HCT116 (cell line): ENCODE measurements around the gene CUX1.

ENCODE experiments used
- JUND ChIP-seq: IDR thresholded peaks from 2 replicates; pipeline ENCODE4 v1.6.1; 2012
- POLR2AphosphoS5 ChIP-seq: IDR thresholded peaks from 2 replicates; pipeline ENCODE4 v1.6.1; 2011; ENCODE audit warnings: mild to moderate bottlenecking, low read depth, low read length, moderate library complexity
- TF ChIP-seq, protein P1 (sequence below), 3 experiments: fragments of 200-600 bp in 1 of 3; sonication (generic) in 1 of 3; IDR thresholded peaks in 2 of 3; conservative IDR thresholded peaks in 1 of 3; 2 replicates each; pipeline ENCODE4 v1.5.1; 2012 to 2017; ENCODE audit warnings: low read depth in 2 of 3, low read length in 2 of 3, antibody characterized with exemption in 1 of 3, borderline replicate concordance in 1 of 3, control low read depth in 1 of 3, mild to moderate bottlenecking in 1 of 3, mixed read lengths in 1 of 3, mixed run types in 1 of 3, moderate library complexity in 1 of 3; ENCODE audit not compliant: insufficient read depth in 1 of 3

DNA sequence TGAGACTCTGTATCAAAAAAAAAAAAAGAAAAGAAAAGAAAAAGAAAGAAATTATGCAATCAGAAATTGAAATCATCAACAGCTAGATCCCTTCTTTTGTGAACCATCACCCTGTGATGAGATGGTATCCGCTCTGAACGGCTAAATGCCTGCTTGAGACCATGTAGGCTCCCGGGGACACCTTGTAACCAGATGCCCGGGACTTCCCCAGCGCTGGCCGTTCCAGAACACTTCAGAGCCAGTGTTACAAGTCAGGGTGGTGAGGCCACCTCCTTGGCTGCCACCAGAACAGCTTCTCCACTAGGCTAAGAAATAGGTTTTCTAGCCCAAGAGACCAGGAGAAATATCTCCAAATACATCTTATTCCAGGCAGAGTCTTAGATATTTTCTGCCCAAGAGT is 349.8 kb downstream of the CUX1 start:
- TF ChIP-seq JUND (no peak), POLR2AphosphoS5 (no peak)
- TF ChIP-seq, protein P1, sequence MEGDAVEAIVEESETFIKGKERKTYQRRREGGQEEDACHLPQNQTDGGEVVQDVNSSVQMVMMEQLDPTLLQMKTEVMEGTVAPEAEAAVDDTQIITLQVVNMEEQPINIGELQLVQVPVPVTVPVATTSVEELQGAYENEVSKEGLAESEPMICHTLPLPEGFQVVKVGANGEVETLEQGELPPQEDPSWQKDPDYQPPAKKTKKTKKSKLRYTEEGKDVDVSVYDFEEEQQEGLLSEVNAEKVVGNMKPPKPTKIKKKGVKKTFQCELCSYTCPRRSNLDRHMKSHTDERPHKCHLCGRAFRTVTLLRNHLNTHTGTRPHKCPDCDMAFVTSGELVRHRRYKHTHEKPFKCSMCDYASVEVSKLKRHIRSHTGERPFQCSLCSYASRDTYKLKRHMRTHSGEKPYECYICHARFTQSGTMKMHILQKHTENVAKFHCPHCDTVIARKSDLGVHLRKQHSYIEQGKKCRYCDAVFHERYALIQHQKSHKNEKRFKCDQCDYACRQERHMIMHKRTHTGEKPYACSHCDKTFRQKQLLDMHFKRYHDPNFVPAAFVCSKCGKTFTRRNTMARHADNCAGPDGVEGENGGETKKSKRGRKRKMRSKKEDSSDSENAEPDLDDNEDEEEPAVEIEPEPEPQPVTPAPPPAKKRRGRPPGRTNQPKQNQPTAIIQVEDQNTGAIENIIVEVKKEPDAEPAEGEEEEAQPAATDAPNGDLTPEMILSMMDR (IDR thresholded peaks at IDR 0.05 in 2 of 3, conservative IDR thresholded peaks at IDR 0.05 in 1 of 3; ENCODE audit: borderline replicate concordance in 1 of 3, insufficient read depth in 1 of 3, low read depth in 2 of 3, low read length in 2 of 3) = no peak
